ENCODE measurements around the gene ELAVL3. TPM values are rescaled to one million over a fixed set of nuclear protein-coding genes. Genes with fewer than 3 reads are reported as not detected.

Gene ELAVL3
- total RNA-seq, 4 donors from 2014 or later, result not detected

- intact Hi-C loops (cut with DNase I), result no loop called here
- DNase-seq, result no peak
These were observed 76.1 kb downstream of the ELAVL3 start for GRCh38 chr19:11404588-11405222.

GRCh38 chr19:11401808-11402543 is 78.9 kb downstream of the ELAVL3 start:
- 87 to 93% methylated on average over 4 of the region's 9 CpGs for WGBS, 2 donors
- Histone ChIP-seq H3K27ac (no peak overlapping the region), H3K4me3 (no peak overlapping the region), H3K4me1 (peaks cover 0 to 6% (median 0%) of the 10 kb centered on the region in 3 donors), H3K9me3 (no peaks in the 10 kb centered on the region), H3K27me3 (peaks cover 0 to 11% (median 0%) of the 10 kb centered on the region in 4 donors), H3K36me3 (no peaks in the 10 kb centered on the region)
- intact Hi-C loops (cut with DNase I), result no loop called here
- DNase-seq, result no peak
- no peak for TF ChIP-seq POLR2A (IDR thresholded peaks at IDR 0.05)
- no peak for TF ChIP-seq CTCF (IDR thresholded peaks at IDR 0.05)

More at GRCh38 chr19:11404588-11405222, 76.1 kb downstream of the ELAVL3 start:
- Histone ChIP-seq H3K4me3 (no peak overlapping the region), H3K27ac (no peak overlapping the region), H3K9me3 (no peaks in the 10 kb centered on the region), H3K27me3 (peaks cover 0 to 25% (median 0%) of the 10 kb centered on the region in 4 donors), H3K36me3 (no peaks in the 10 kb centered on the region), H3K4me1 (peaks cover 0 to 6% (median 0%) of the 10 kb centered on the region in 3 donors)
- WGBS, 2 donors, result 56 to 73% methylated on average over 9 of the region's 9 CpGs
- TF ChIP-seq POLR2A (IDR thresholded peaks at IDR 0.05), result no peak
- TF ChIP-seq CTCF (IDR thresholded peaks at IDR 0.05), result no peak

Small RNA genes within 50 kb of the gene (small RNA-seq; reads per million reads assigned to genes)
- gene MIR7974, result 0.21 to 7.6 (median 2.7) reads per million in 4 donors
- gene RF00019, result 0 reads per million in 4 donors
- gene RN7SL833P, result 0 reads per million in 4 donors

Other genes with a start within 250 kb of the ELAVL3 start
- gene ANGPTL8, start 241.4 kb downstream of the ELAVL3 start, total RNA-seq, result not detected
- gene DOCK6, start 218.5 kb downstream of the ELAVL3 start, total RNA-seq, result 10 to 100 TPM; 19.7 to 94.0 (median 33.3) TPM
- not detected for gene TSPAN16, start 184.9 kb downstream of the ELAVL3 start, total RNA-seq
- 10 to 100 TPM; 55.9 to 90.4 (median 73.8) TPM for gene RAB3D, start 141.4 kb downstream of the ELAVL3 start, total RNA-seq
- gene TMEM205, start 134.8 kb downstream of the ELAVL3 start, total RNA-seq, result 100 to 1,000 TPM in 2 of 4 donors, 10 to 100 TPM in 2; 80.1 to 173 (median 129) TPM
- gene CCDC159, start 134.5 kb downstream of the ELAVL3 start, total RNA-seq, result 10 to 100 TPM in 1 of 4 donors, 1 to 10 TPM in 3; 5.7 to 17.7 (median 8.0) TPM
- 10 to 100 TPM in 1 of 4 donors, 1 to 10 TPM in 3; 5.1 to 14.2 (median 9.7) TPM for gene PLPPR2, start 125.6 kb downstream of the ELAVL3 start, total RNA-seq
- gene SWSAP1, start 106.4 kb downstream of the ELAVL3 start, total RNA-seq, result 1 to 10 TPM; 1.0 to 2.9 (median 1.3) TPM
- 1 to 10 TPM in 2 of 4 donors, under 1 TPM in 2; 0.35 to 6.2 (median 1.0) TPM for gene EPOR, start 96.7 kb downstream of the ELAVL3 start, total RNA-seq
- gene RGL3, start 61.7 kb downstream of the ELAVL3 start, total RNA-seq, result 1 to 10 TPM in 1 of 4 donors, under 1 TPM in 3; 0.22 to 1.9 (median 0.45) TPM
- 1 to 10 TPM in 1 of 4 donors, under 1 TPM in 1, not detected in 2; 0.19 to 8.8 TPM for gene ODAD3, start 45.9 kb downstream of the ELAVL3 start, total RNA-seq
- 100 to 1,000 TPM in 1 of 4 donors, 10 to 100 TPM in 3; 64.1 to 107 (median 99.1) TPM for gene PRKCSH, start 45.4 kb downstream of the ELAVL3 start, total RNA-seq
- gene ZNF653, start 24.8 kb upstream of the ELAVL3 start, total RNA-seq, result 10 to 100 TPM in 1 of 4 donors, 1 to 10 TPM in 3; 3.6 to 10.2 (median 5.0) TPM
- 10 to 100 TPM; 41.4 to 47.1 (median 43.1) TPM for gene ECSIT, start 48.1 kb upstream of the ELAVL3 start, total RNA-seq
- gene CNN1, start 57.8 kb upstream of the ELAVL3 start, total RNA-seq, result 100 to 1,000 TPM in 1 of 4 donors, 10 to 100 TPM in 3; 20.4 to 437 (median 45.0) TPM
- 10 to 100 TPM; 21.7 to 31.6 (median 28.6) TPM for gene ELOF1, start 78.2 kb upstream of the ELAVL3 start, total RNA-seq
- gene ACP5, start 96.6 kb upstream of the ELAVL3 start, total RNA-seq, result 10 to 100 TPM; 12.2 to 61.9 (median 33.0) TPM
- gene ZNF627, start 116.4 kb upstream of the ELAVL3 start, total RNA-seq, result 1 to 10 TPM; 3.5 to 9.2 (median 6.5) TPM